SK-N-MC (cell line): ENCODE results near the gene FAM174C.

ENCODE experiments used
- DNase-seq: peaks from one replicate; pipeline ENCODE4 v3.0.0-alpha.2; 2011; ENCODE audit warnings: low read depth, low spot score
- H3K27ac ChIP-seq: fragments of 200-600 bp; sonication (generic); 2 replicates; pipeline ENCODE4 v1.5.1; 2016; ENCODE audit warnings: mixed run types
- H3K36me3 ChIP-seq: fragments of 200-600 bp; sonication (generic); 2 replicates; pipeline ENCODE4 v1.6.1; 2017; ENCODE audit warnings: antibody characterized with exemption, low read length, mixed read lengths; ENCODE audit not compliant: insufficient read depth
- H3K4me3 ChIP-seq: fragments of 200-600 bp; sonication (generic); 2 replicates; pipeline ENCODE4 v1.5.1; 2016
- H3K9ac ChIP-seq: fragments of 200-600 bp; sonication (generic); 2 replicates; pipeline ENCODE4 v1.8.0; 2017; ENCODE audit warnings: mixed run types, mixed read lengths; ENCODE audit not compliant: insufficient read length
- H3K9me3 ChIP-seq: fragments of 200-600 bp; sonication (generic); 2 replicates; pipeline ENCODE4 v1.6.1; 2017; ENCODE audit warnings: low read depth, mild to moderate bottlenecking, antibody characterized with exemption, low read length, moderate library complexity, mixed read lengths
- EZH2 ChIP-seq: fragments of 200-600 bp; sonication (generic); IDR thresholded peaks from one replicate; pipeline ENCODE4 v1.6.1; 2017; ENCODE audit warnings: antibody characterized with exemption
- FOXP2 ChIP-seq: optimal IDR thresholded peaks from 2 replicates; pipeline ENCODE3; 2011; ENCODE audit warnings: mild to moderate bottlenecking, moderate library complexity; ENCODE audit not compliant: insufficient read depth; ENCODE audit errors: extremely low read length, control extremely low read depth
- POLR2AphosphoS5 ChIP-seq: IDR thresholded peaks from 2 replicates; pipeline ENCODE4 v1.6.1; 2012; ENCODE audit warnings: mild to moderate bottlenecking, low read depth, low read length, borderline replicate concordance

The FAM174C gene

GRCh38 chr19:1275260-1275975, at the start of gene FAM174C:
FAM174C (plus strand) TSS chr19:1275530; CDS start chr19:1275550, 20 bp downstream.
- Histone ChIP-seq H3K9me3 (no peaks in the 10 kb centered on the region), H3K27ac (peak within 1 kb of the TSS; percentile 98), H3K36me3 (peaks cover 46% of the 10 kb centered on the region), H3K4me3 (peak within 1 kb of the TSS; percentile 93), H3K9ac (peak within 1 kb of the TSS; percentile 94)
- TF ChIP-seq FOXP2 (no peak), POLR2AphosphoS5 (peak; percentile 82), EZH2 (no peak)
- DNase-seq, result peak; percentile 86

- H3K4me3 ChIP-seq, result no peak overlapping the region
- TF ChIP-seq EZH2 (no peak), POLR2AphosphoS5 (no peak), FOXP2 (no peak)
- no peak for DNase-seq
- no peaks in the 10 kb centered on the region; the same call in 1 of the 2 replicates for H3K36me3 ChIP-seq
- H3K9ac ChIP-seq, result no peak overlapping the region
- no peak overlapping the region for H3K27ac ChIP-seq
- H3K9me3 ChIP-seq, result no peaks in the 10 kb centered on the region
Measured at GRCh38 chr19:1226227-1226518, 49.2 kb upstream of the FAM174C start.

- Histone ChIP-seq H3K9ac (no peak overlapping the region), H3K9me3 (no peaks in the 10 kb centered on the region), H3K4me3 (no peak overlapping the region), H3K27ac (no peak overlapping the region), H3K36me3 (no peaks in the 10 kb centered on the region; the same call in 1 of the 2 replicates)
- no peak for DNase-seq
- no peak for TF ChIP-seq POLR2AphosphoS5
- no peak for TF ChIP-seq FOXP2
- no peak for TF ChIP-seq EZH2
Measured at GRCh38 chr19:1226522-1227303, 48.6 kb upstream of the FAM174C start.

GRCh38 chr19:1227304-1228054, 47.9 kb upstream of the FAM174C start:
- no peak for DNase-seq
- no peaks in the 10 kb centered on the region for H3K9me3 ChIP-seq
- H3K4me3 ChIP-seq, result no peak overlapping the region
- H3K27ac ChIP-seq, result no peak overlapping the region
- TF ChIP-seq EZH2 (no peak), POLR2AphosphoS5 (no peak), FOXP2 (no peak)
- H3K9ac ChIP-seq, result no peak overlapping the region
- no peaks in the 10 kb centered on the region; the same call in 1 of the 2 replicates for H3K36me3 ChIP-seq

GRCh38 chr19:1228161-1228957, 47.0 kb upstream of the FAM174C start:
- DNase-seq, result no peak
- H3K27ac ChIP-seq, result no peak overlapping the region
- H3K9ac ChIP-seq, result no peak overlapping the region
- TF ChIP-seq POLR2AphosphoS5, result no peak
- no peak for TF ChIP-seq FOXP2
- no peak for TF ChIP-seq EZH2
- H3K9me3 ChIP-seq, result no peaks in the 10 kb centered on the region
- H3K4me3 ChIP-seq, result no peak overlapping the region
- H3K36me3 ChIP-seq, result no peaks in the 10 kb centered on the region; the same call in 1 of the 2 replicates

- Histone ChIP-seq H3K4me3 (no peak overlapping the region), H3K36me3 (no peaks in the 10 kb centered on the region; the same call in 1 of the 2 replicates), H3K27ac (no peak overlapping the region), H3K9me3 (no peaks in the 10 kb centered on the region), H3K9ac (no peak overlapping the region)
- no peak for TF ChIP-seq FOXP2
- no peak for TF ChIP-seq EZH2
- TF ChIP-seq POLR2AphosphoS5, result no peak
- DNase-seq, result no peak
Measured at GRCh38 chr19:1229056-1229923, 46.0 kb upstream of the FAM174C start.

GRCh38 chr19:1229924-1230782, 45.2 kb upstream of the FAM174C start:
- Histone ChIP-seq H3K27ac (no peak overlapping the region), H3K9me3 (no peaks in the 10 kb centered on the region), H3K36me3 (no peaks in the 10 kb centered on the region; the same call in 1 of the 2 replicates), H3K9ac (no peak overlapping the region), H3K4me3 (no peak overlapping the region)
- TF ChIP-seq POLR2AphosphoS5 (no peak), EZH2 (no peak), FOXP2 (no peak)
- no peak for DNase-seq
